GM08714 (cell line): Measurements from ENCODE around the gene SLC45A3.

ENCODE experiments used
- H3K4me3 ChIP-seq: fragments of 200-500 bp; sonication (Bioruptor generic); 2 replicates; pipeline ENCODE4 v1.5.1; 2014; ENCODE audit warnings: mild to moderate bottlenecking, low read length, inconsistent platforms
- ZNF274 ChIP-seq: IDR thresholded peaks from 2 replicates; pipeline ENCODE4 v1.6.1; 2012; ENCODE audit warnings: mild to moderate bottlenecking, low read depth, low read length

SLC45A3 gene

DNA sequence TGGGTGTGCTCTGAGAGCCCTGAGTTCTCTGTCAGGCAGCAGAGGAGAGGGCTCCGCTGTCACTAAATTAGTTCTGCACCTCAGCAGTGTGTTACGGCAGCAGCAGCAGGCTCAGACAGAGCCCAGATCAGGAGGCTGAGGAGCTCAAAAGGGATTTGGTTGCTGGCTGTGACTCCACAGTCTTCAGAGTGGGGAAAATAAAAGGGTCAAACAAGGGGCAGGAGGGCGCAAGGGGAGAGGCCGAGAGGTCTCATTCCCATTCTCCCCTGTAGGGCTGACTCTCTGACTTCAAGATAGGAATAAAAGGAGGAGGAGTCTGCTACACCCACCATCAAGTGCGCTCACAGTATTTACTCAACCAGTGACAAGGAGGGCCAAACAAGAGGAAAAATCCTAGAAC lies 9.2 kb upstream of the SLC45A3 start:
- no peak for TF ChIP-seq ZNF274
- no peak overlapping the region for H3K4me3 ChIP-seq

- no peak overlapping the region for H3K4me3 ChIP-seq
- TF ChIP-seq ZNF274: no peak
Measured at GRCh38 chr1:205688171-205689080, 8.1 kb upstream of the SLC45A3 start.

DNA sequence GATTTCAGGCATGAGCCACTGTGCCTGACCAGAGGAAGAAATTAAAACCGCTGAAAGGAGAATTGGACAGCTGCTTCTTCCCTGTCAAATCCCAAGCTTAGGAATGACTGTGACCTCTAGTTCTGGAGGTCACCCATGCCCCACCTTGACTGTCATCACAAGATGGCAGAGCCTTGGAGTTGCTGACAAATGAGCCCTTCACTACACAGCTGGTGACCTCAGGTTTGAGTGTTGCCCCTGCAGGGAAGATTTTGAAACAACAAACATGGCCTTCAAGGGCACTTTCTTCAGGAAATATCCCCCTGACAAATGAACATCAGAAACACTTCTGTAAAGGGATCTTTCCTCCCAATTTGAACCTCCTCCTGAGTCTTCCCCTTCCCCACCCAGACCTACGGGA lies 6.9 kb upstream of the SLC45A3 start:
- TF ChIP-seq ZNF274: no peak
- no peak overlapping the region for H3K4me3 ChIP-seq

DNA sequence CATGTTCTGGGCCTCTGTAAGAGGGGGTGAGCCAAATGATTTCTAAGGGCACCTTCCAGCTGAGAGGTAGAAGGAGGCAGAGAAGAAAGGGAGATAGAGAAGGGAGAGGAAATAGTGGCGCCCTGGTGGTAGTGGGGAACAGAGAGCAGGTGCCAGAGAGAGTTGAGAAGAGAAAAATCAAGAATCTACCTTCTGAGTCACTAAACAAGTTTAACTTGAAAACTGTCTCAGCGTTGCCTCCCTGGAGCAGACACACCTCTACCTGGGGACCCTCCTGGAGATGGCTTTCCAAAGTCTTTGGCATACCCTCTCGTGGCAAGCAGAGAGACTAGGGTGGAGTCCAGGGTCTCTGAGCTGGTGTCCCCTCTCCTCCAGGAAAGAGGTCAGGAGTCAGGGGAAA lies 1.1 kb upstream of the SLC45A3 start:
- TF ChIP-seq ZNF274: no peak
- no peak overlapping the region for H3K4me3 ChIP-seq

DNA sequence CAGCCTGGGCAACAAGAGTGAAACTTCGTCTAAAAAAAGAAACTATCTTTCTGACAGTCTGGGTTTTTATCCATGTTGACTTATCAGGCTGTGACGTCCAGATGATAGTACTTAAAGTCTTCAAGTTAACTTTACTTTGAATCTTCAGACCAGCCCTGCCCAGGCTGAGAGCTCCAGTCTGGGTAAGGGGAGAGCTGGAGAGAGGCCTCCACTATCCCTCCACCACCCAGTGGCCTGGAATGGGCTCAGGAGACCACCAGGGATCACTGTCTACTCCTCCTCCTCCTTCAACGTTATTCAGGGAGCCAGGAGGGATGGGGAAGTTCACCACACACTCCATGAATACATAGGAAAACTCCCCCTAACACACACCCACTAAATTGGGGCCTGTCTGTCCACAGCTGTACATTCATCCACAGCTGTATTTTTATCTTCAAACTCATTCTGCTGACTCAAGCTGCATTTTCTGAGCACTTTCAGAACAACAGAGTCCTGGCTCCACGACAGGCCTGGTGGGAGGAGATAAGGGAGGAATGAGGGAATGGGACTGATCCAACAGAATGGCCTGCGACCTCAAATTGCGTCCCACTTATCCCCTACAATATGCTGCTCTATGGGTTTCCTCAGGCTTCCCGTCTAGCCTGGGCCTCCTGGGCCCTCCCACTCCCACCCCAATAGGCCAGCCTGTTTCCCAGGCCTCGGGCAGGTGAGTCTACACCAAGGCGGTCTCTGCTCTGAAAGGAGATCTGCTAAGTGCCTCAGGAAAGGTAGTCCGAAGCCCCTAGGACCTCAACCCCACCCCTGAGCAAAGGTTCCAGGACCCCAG lies 1.8 kb downstream of the SLC45A3 start:
- no peak for TF ChIP-seq ZNF274
- H3K4me3 ChIP-seq: no peak overlapping the region

DNA sequence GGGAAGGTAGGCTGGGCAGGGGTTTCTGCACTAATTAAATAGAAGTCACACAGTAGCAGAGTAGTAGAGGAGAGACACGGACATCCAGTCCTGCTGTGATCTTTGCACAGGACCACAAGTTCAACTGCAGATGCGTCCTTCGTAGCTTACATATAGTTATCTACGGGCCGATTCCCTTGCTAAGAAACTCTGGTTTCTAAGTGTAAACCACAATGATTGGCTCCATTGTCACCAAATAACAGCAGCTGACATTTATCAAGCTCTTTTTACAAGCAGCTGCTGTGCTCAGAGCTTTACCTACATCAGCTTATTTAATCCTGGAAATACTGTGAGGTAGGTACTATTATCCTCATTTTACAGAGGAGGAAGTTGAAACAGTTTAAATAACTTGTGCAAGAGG lies 3.1 kb downstream of the SLC45A3 start:
- TF ChIP-seq ZNF274: no peak
- no peak overlapping the region for H3K4me3 ChIP-seq

- no peak for TF ChIP-seq ZNF274
- H3K4me3 ChIP-seq: no peak overlapping the region
Measured at GRCh38 chr1:205676597-205676996, 3.7 kb downstream of the SLC45A3 start.

DNA sequence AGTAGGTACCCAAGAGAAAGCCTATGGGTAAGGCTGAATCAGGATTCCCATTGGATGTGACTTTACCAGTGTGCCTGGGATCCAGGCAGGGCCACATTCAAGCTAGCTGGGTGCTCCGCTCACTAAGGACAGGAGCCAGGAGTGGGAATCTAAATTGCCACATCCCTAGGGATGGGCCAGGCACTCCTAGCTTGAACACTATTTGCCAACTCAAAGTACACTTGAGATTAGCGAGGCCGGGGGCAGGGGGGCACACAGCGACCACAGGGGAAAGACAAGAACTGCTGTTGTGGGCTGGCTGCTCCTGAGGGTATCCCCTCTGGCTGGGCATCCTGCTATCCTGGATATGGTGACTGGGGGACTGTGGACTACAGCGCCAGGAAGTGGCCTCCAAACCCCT lies 4.3 kb downstream of the SLC45A3 start:
- no peak for TF ChIP-seq ZNF274

DNA sequence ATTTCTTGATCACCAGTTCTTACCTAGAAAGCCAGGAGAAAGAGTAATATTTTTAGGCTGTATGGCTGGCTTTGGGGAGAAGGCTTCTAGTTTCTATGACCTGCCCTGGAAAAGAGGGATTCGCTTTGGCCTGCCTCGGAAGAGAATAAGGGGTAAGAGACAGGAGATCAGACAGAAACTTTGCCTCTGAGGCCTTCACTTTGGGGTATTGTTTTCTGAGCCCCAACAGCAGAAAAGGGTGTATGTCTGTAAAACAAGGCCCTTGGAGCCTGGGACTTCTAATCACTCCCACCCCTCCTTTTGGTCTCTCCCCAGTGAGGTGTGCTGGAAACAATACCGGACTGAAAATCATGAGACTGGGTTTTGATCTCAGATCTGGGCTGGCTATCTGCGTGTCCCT lies 5.1 kb downstream of the SLC45A3 start:
- no peak for TF ChIP-seq ZNF274
- H3K4me3 ChIP-seq: no peak overlapping the region

More for the DNA sequence above, 4.3 kb downstream of the SLC45A3 start:
- H3K4me3 ChIP-seq: no peak overlapping the region

GRCh38 chr1:205672970-205673369 lies 7.3 kb downstream of the SLC45A3 start:
- H3K4me3 ChIP-seq: no peak overlapping the region
- TF ChIP-seq ZNF274: no peak

GRCh38 chr1:205672395-205672889 lies 7.9 kb downstream of the SLC45A3 start:
- H3K4me3 ChIP-seq: no peak overlapping the region
- no peak for TF ChIP-seq ZNF274

DNA sequence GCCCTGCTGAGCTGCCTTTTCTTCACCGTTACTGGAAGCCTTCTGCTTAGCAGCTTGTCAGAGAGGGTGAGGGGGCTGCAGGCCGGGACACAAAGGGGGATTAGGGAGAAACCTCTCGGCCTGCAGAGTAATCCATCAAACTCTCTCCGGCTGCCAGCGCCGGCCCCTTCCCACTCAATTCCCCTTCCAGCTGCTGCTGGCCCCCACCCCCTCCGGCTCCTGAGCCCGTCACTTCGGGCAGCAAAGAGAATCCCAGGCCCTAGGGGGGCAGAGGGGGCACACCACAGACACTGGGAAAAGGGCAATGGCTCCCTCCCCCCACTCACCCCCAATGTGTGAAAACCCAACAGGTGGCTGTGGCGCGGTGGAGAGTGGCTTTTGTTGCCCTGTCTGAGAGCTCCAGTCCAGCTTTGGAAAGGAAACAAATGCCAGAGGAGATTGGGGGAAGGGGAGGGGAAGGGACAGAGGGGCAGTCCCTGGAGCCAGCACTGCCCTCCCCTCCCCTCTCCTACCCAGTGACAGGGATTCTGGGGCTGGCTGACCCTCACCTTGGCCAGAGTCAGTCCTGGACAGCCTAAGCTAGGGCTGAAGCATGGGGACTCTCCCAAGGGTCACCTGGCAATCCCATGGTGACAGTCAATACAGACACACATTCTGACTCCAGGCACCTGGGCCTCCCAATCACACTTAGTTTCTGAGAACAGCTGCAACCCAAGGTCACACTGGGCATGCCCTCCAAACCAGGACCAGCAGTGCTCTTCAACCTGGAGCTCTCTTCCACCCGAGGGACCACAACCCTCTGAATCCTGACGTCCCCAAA lies 9.5 kb downstream of the SLC45A3 start:
- H3K4me3 ChIP-seq: no peak overlapping the region
- TF ChIP-seq ZNF274: no peak

DNA sequence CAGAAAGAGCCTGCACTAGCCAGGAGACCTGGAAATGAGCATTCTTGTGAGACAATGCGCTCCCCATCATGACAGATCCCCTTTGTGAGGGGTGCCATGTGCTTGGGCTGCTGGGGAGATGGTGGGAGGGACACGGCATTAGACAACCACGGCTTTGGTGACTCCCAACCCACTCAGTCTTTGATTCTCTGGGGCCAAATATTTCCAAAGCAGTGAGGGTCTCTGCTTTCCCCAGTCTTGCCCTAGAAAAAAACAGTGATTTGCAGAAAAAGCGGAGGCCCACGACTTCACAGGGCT lies 10.2 kb downstream of the SLC45A3 start:
- no peak overlapping the region for H3K4me3 ChIP-seq
- no peak for TF ChIP-seq ZNF274
